C1 segment of cervical spinal cord (tissue), 14 donors: ENCODE measurements around the gene JAZF1.
"Not testable (repeated sequence)": the region's sequence is repeated elsewhere in the genome, so short reads cannot be mapped to it uniquely, and the experiment has no call there.

Experiments used
- DNase-seq, 14 donors: peaks; one replicate each; lab custom pipeline; 2025; lab: John Stamatoyannopoulos, UW

Gene JAZF1

GRCh38 chr7:28042721-28043120 lies 137.9 kb downstream of the JAZF1 start:
- no peak for DNase-seq

DNA sequence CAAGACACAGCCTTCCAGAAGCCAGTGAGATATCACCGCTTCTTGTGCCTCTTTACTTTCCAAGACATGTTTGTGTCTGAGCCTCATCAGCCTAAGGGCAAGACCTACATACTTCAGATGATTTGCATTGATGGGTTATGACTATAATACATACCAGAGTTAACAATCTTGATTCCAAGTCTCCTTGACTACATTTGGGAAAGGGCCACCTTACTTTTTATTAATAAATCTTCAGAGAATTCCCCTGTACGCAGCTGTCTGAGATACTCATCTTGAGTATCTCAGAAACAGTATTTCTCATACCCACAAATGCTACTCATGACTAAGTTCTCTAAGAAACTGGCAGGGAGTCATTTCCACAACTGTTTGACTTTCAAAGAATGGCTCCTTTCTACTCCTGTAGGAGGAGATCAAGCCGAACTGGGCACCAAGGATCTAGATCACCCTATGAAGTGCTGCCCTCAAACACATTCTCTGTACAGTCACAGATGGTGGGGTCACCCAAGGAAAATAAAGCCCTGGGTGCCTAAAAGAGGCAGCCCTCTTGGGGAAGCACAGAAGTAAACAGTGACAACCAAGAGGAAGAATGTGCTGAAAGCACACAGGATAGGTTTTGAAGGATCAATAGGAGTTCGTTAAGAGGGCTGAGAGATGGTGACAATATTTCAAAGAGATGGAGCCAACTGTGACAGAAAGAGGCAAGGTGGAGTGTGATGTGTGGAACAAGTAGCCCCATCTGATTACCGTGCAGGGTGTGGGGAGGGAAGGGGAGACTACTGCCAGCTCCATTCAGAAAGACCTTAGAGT lies 138.9 kb downstream of the JAZF1 start:
- DNase-seq = no peak

DNA sequence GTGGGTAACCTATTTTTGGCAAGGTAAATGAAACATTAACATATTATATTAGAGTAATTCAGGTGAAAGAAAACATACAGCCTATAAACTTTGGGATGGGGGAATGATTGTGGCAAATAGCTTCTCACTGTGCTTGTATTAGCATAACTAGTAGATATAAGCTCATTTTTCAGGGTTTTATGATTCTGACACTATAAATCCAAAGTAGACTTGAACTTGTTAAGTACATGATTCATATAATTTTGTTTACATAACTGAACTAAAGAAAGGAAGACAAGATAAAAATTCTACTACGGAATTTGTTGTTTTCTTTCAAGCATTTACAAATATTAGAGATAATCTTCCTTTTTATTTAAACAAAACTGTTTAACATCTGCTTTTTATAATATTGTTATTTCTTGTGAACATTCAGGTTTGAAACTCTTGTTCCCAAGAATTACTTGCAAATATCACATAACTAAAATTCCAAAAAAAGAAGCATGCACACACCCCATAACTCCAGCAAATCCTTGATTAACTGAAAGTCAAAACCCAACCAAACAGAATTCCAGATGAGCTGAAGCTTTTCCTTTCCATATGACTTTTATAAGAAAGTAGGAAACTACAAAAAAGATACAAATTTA lies 142.3 kb downstream of the JAZF1 start:
- DNase-seq = no peak

- no peak for DNase-seq
These were observed 143.2 kb downstream of the JAZF1 start for GRCh38 chr7:28037220-28038010.

DNA sequence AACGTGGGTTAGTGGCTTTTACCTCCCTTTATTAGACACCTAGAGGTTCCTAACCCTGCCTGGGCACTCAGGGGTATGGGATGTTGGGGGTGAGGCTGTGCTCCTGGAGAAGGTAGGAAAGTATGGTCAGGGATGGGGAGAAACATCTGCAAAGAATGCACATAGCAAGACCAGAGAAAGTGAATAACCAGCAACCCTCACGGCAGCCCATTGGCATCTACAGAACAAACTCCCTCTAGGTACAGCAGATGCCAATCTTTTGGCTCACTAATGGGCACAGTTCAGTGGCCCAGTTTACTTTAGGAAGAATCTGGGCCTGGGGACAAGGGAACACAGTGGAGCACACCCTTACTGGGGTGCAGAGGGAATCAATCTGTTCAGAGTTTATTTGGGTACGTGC lies 143.9 kb downstream of the JAZF1 start:
- peak in 1 of 14 donors; percentile 26 for DNase-seq

- DNase-seq = no peak
These were observed 147.2 kb downstream of the JAZF1 start for GRCh38 chr7:28033386-28033785.

DNA sequence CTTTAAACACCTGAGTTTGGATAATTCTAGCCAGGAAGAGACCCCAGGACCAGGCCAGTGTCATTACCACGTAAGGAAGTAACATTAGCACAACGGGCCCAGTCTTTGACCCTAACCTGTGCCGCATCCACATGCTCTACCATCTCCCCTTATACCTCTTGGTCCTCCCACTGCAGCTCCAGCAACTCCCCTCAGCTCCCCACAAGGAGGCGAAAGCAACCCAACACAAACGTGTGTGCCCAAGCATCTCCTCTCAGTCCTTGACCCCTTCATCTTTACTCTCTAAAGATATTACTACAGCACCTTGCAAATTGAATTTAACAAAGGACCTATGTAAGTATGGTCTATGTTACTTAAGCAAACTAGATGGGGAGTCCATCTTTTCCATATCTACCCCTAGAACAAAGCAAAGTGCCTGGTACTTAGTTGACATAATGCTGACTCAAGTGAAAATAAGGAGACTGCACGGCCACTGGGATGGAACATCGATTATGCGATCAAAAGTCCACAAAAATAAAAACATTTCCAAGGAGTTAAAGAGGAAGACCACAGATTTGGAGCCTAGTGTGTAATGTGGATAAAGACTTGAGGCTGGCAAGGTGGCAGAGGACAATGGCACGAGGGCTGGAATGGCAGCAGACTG lies 147.7 kb downstream of the JAZF1 start:
- no peak for DNase-seq

DNA sequence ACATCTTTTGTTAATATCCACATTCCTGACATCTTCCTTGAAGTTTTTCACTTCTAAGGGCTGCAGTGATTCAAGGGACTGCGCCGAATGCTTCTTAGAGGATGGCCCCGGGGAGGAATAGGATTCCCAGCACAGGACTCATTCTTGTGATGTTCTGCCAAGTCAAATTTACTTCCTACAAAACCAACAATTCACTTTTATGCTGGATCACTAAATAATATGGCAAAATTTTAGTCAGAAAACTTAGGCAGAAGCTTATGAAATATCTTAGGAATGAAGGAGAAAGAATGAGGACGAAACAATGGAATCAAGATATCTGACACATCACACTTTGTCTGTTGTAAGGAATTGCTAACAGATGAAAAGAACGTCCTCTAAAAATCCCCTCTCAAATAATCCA lies 151.5 kb downstream of the JAZF1 start:
- no peak for DNase-seq

DNA sequence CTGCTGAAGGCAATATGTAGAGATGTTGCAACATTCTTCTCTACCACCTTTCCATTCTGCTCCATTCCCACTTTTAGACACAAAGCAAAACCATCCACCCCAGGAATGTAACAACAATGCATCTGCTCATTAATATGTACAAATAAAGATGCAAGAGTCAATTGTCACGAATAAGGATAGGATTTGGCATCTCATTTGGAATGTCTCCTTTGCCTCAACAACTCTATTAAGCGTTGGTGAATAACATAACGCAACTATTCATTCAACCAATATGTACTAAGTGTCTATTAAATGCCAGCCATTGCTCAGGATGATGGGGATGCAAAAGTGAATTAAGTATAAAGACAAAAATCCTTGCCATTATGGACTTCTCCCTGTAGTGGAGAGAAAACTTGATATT lies 152.1 kb downstream of the JAZF1 start:
- DNase-seq = no peak

GRCh38 chr7:28026237-28026636 lies 154.4 kb downstream of the JAZF1 start:
- no peak for DNase-seq

DNA sequence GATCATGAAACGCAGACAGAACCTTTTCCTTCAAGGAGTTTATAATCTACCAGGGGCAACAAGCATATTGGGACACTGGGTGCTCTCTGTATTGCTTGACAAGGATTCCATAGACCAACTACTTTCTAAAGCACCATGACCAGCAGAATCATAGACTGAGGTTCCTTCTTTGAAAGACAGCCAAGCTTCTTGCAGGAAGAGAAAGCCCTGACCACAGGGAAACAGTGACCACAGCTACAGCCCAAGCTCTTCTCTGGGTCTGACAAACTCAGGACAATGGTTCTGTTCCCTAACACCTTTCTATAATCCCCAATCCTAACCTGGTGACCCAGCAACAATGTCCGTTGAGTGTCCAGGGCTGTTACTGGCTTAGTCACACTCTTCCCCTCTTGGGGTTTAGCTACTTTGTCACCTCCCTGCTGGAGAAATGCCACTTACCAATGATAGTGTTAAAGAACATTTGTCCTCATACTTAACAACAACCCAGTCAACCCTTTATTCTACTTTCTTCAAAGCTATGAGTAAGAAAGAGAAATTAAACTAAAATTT lies 155.7 kb downstream of the JAZF1 start:
- DNase-seq = no peak

GRCh38 chr7:28020302-28020940 lies 160.2 kb downstream of the JAZF1 start:
- peak in 11 of 14 donors; percentile 17 to 76 (median 42) for DNase-seq

DNA sequence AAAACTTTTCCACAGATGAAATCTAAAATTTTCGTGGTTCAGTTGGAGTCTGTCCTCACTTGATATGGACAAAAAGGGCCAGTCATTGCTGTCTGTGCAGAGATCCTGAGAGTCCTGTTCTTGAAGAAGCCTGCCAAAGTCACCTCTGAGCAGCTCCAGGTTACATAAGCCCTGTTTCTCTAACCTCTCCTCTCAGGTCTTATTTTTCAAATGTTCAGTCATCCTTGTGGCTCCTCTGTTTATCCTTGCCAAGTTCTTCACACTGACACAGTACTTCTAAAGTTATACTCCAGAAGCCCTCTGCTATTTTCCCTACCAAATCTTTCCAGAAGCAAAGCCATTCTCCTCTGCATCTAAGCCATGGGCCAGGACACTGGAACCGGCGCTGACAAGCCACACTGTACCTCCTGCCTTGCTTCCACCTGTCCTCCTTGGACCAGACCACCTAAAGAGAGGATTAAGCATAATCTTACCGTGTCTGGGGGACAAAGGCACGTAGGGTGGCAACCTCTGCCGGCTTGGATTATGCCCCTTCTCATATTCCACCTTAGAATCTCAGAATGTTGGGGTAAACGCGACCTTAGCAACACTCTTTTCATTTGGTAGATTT lies 161.6 kb downstream of the JAZF1 start:
- peak in 1 of 14 donors; percentile 72 for DNase-seq

DNA sequence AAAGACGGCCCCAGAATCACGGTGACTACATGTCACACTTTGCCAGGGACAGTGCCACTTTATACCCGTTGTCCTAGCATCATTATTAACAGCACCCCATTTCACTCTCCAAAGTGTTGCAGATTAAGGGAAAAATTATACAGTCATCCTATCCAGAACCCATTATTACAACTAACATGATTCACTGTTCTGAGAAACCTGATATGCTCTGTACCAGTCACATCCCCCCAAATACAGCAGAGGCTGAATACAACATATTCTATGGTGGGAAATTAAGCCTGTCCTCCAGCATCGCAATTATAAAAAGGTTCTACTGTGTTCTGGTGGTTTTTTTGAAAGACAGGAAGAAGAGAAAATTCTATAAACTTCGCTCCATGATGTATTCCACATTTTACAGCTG lies 162.1 kb downstream of the JAZF1 start:
- no peak for DNase-seq

DNA sequence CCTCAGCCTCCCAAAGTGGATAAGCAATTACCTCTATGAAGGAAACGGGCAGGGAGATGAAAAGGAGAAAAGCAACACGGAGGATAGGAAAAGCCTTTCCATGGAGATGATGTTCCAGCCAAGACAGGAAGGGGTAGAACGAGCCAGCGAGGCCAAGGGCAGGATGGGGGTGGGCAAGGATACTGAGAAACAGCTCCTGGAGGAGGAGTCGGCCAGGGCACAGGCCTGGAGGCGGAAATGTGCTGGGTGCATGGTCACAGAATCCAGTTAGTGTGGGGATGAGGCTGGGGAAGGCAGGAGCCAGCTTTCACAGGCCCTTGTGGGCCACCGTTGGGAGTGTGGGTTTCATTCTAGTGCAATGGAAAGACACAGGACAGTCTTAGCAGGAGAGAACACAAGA lies 162.6 kb downstream of the JAZF1 start:
- DNase-seq = peak in 2 of 14 donors; percentile 12 to 25

DNA sequence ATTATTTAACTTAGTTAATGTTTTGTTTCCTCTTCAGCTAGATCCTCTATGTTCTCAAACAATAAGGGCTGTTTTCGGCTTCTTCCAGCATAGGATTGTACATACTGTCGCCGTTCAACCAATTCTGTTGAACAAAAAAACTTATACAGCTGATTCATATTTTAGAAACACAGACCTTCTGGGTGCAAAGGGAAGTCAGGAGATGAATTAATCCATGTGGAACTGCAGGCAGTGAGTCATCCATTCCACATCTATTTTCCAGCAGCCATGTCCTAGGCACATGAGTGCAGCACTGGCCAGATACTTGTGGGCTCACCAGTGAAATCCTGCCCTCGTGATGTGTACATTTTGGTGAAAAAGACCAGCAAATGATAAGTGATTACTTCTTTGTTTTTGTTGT lies 163.2 kb downstream of the JAZF1 start:
- DNase-seq = no peak

DNA sequence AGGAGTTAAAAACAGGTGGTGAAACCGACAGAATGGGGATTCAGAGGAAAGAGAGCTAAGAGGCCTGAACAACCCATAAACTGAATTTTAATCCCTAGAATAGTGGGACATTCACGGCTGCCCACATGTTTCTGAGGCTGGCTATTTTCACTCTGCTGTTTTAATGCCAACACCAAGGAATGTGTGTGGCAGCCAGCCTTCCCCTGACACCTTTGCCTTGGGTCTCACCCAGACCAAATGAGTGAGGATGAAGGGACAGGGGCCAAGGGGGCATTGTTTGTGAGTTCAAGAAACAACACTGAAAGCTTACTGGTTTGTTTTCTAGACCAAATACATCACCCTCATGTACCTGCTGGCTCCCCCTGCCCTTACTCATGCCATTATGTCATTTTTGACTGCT lies 164.3 kb downstream of the JAZF1 start:
- no peak for DNase-seq

DNA sequence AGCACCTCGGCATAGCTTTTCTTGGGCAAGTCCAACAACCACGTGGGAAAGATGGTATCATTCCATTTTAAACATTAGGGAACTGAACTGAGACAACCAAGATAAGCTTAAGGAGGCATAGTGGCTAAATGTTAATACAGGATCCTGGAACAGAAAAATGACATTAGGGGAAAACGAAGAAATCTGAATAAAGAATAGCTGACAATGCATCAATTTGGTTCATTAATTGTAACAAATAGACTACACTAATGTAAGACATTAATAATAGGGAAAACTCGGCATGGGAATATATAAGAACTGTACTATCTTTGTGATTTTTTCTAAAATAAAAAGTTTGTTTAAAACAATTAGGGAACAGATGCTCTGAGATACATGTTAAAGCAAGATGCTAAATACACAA lies 165.4 kb downstream of the JAZF1 start:
- no peak for DNase-seq

- DNase-seq = not testable (repeated sequence)
These were observed 166.3 kb downstream of the JAZF1 start for GRCh38 chr7:28014340-28014739.

DNA sequence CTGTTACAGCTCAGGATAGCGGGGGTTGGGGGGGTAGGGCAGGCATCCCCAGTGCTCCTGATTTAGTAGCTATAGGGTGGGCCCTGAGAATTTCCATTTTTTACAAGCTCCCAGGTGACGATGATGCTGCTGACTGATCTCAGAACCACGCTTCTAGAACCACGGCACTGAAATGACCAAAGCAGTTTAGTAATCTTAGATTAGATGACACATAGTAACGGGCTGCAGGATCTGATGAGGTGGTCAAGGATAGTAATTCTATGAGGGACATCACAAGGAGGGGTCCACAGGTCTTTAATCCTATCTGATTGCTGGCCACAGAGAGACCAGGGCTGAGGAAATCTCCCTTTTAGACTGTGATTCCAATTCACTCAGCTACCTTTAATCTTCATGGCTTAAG lies 167.2 kb downstream of the JAZF1 start:
- no peak for DNase-seq

DNA sequence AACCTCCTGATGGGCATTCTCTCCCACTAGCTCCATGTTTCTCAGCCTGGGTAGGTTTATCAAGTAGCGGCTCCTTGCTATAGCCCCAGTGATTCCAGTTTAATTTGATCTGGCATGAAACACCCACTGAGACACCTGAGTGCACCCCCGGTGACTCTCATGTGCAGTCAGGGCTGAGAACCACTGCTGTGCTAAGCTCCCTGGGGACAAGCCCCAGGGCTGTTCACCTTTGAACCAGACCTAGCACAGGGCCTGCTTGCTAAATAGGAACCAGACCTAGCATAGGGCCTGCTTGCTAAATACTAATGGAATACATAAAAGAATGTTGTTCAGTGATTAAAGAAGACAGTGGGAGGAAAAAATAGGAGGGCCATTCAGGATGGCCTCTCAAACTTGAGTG lies 167.6 kb downstream of the JAZF1 start:
- DNase-seq = no peak
